Activated T-helper 1 cell treated with Interleukin-2 at 50 U/mL for 16 hours (primary cell): Measurements from ENCODE around the gene PROSER1.
"Not testable (repeated sequence)": the region's sequence is repeated elsewhere in the genome, so short reads cannot be mapped to it uniquely, and the experiment has no call there.

Source experiments
- DNase-seq: peaks from one replicate; pipeline ENCODE4 v3.0.0-alpha.2; 2020; ENCODE audit warnings: low read depth

Gene PROSER1

GRCh38 chr13:39025433-39025839, 12.5 kb downstream of the PROSER1 start:
- no peak for DNase-seq

GRCh38 chr13:39023761-39024160, 14.1 kb downstream of the PROSER1 start:
- DNase-seq = no peak

GRCh38 chr13:39023316-39023715, 14.6 kb downstream of the PROSER1 start:
- no peak for DNase-seq

GRCh38 chr13:39020853-39021462, 16.9 kb downstream of the PROSER1 start:
- DNase-seq = no peak

- DNase-seq = no peak
Observed at GRCh38 chr13:39016787-39017186, 21.1 kb downstream of the PROSER1 start.

GRCh38 chr13:39016087-39016486, 21.8 kb downstream of the PROSER1 start:
- no peak for DNase-seq

GRCh38 chr13:39013462-39013861, 24.4 kb downstream of the PROSER1 start:
- no peak for DNase-seq

- DNase-seq = no peak
Observed at GRCh38 chr13:39012608-39013007, 25.3 kb downstream of the PROSER1 start.

GRCh38 chr13:39006371-39007111, 31.3 kb downstream of the PROSER1 start:
- DNase-seq = not testable (repeated sequence)

- no peak for DNase-seq
Observed at GRCh38 chr13:38998739-38999138, 39.1 kb downstream of the PROSER1 start.

GRCh38 chr13:38993381-38993780, 44.5 kb downstream of the PROSER1 start:
- DNase-seq = no peak

- DNase-seq = no peak
Observed at GRCh38 chr13:38990693-38991092, 47.2 kb downstream of the PROSER1 start, which contains the start of gene STOML3. Gene STOML3, minus strand, starts transcription at chr13:38990831. Its CDS starts 110 bp downstream, at chr13:38990721.

- no peak for DNase-seq
Observed at GRCh38 chr13:38981096-38981495, 56.8 kb downstream of the PROSER1 start.

- no peak for DNase-seq
Observed at GRCh38 chr13:38980750-38981078, 57.2 kb downstream of the PROSER1 start.

GRCh38 chr13:38979891-38980749, 57.8 kb downstream of the PROSER1 start:
- DNase-seq = no peak

GRCh38 chr13:38970380-38971051, 67.4 kb downstream of the PROSER1 start:
- no peak for DNase-seq

GRCh38 chr13:38969187-38969586, 68.7 kb downstream of the PROSER1 start:
- DNase-seq = no peak

- DNase-seq = no peak
Observed at GRCh38 chr13:38967446-38967845, 70.4 kb downstream of the PROSER1 start.

- no peak for DNase-seq
Observed at GRCh38 chr13:38965281-38965680, 72.6 kb downstream of the PROSER1 start.

GRCh38 chr13:38960175-38960574, 77.7 kb downstream of the PROSER1 start:
- DNase-seq = no peak
